NCI-H1436 treated with DMSO at 0.1 percent for 48 hours (cell line): ENCODE results near the gene CAPN14.

Experiments used
- DNase-seq: peaks from one replicate; lab custom pipeline; 2025; lab: John Stamatoyannopoulos, UW

The CAPN14 gene

GRCh38 chr2:31243053-31243452 lies 25.7 kb upstream of the CAPN14 start:
- DNase-seq = no peak

GRCh38 chr2:31241625-31242270 lies 24.4 kb upstream of the CAPN14 start:
- no peak for DNase-seq

- no peak for DNase-seq
These were observed 23.4 kb upstream of the CAPN14 start for GRCh38 chr2:31240381-31241365.

- no peak for DNase-seq
These were observed 22.4 kb upstream of the CAPN14 start for GRCh38 chr2:31239593-31240177.

- DNase-seq = no peak
These were observed 21.7 kb upstream of the CAPN14 start for GRCh38 chr2:31238906-31239592.

- no peak for DNase-seq
These were observed 21.0 kb upstream of the CAPN14 start for GRCh38 chr2:31238126-31238905.

GRCh38 chr2:31237348-31238017 lies 20.2 kb upstream of the CAPN14 start:
- DNase-seq = no peak

GRCh38 chr2:31236433-31237205 lies 19.3 kb upstream of the CAPN14 start:
- DNase-seq = no peak

- no peak for DNase-seq
These were observed 18.2 kb upstream of the CAPN14 start for GRCh38 chr2:31235504-31235902.

- no peak for DNase-seq
These were observed 17.6 kb upstream of the CAPN14 start for GRCh38 chr2:31234683-31235503.

- DNase-seq = peak; percentile 50
These were observed 16.7 kb upstream of the CAPN14 start, which contains the start of gene EHD3 for GRCh38 chr2:31233741-31234682. Gene EHD3 (plus strand): TSS chr2:31234152. CDS start chr2:31234622, 470 bp downstream.

- no peak for DNase-seq
These were observed 15.9 kb upstream of the CAPN14 start for GRCh38 chr2:31233231-31233630.

GRCh38 chr2:31232586-31232985 lies 15.3 kb upstream of the CAPN14 start:
- DNase-seq = no peak

GRCh38 chr2:31231571-31232302 lies 14.4 kb upstream of the CAPN14 start:
- no peak for DNase-seq

- no peak for DNase-seq
These were observed 13.4 kb upstream of the CAPN14 start for GRCh38 chr2:31230751-31231150.

- no peak for DNase-seq
These were observed 11.4 kb upstream of the CAPN14 start for GRCh38 chr2:31228717-31229116.

- DNase-seq = peak; percentile 45
These were observed 10.4 kb upstream of the CAPN14 start for GRCh38 chr2:31227711-31228125.
